SIG-M5 treated with dmso at 0.1 percent for 504 hours (cell line): ENCODE measurements around the gene DGAT2.

ENCODE experiments used
- DNase-seq: peaks from one replicate; lab custom pipeline; 2025; ENCODE audit not compliant: unreplicated experiment; lab: John Stamatoyannopoulos, UW

Gene DGAT2

GRCh38 chr11:75800728-75801361 is 32.3 kb downstream of the DGAT2 start:
- no peak for DNase-seq

- peak; percentile 26 for DNase-seq
Observed at GRCh38 chr11:75801362-75802020, 32.9 kb downstream of the DGAT2 start.

GRCh38 chr11:75802021-75802912 is 33.7 kb downstream of the DGAT2 start:
- DNase-seq: no peak

GRCh38 chr11:75802913-75803820 is 34.6 kb downstream of the DGAT2 start:
- DNase-seq: peak; percentile 69

- DNase-seq: no peak
Observed at GRCh38 chr11:75809111-75809510, 40.5 kb downstream of the DGAT2 start.

GRCh38 chr11:75809991-75810390 is 41.4 kb downstream of the DGAT2 start:
- no peak for DNase-seq

- DNase-seq: peak; percentile 56
Observed at GRCh38 chr11:75810637-75811390, 42.2 kb downstream of the DGAT2 start.

GRCh38 chr11:75811485-75811884 is 42.9 kb downstream of the DGAT2 start:
- DNase-seq: no peak

- DNase-seq: no peak
Observed at GRCh38 chr11:75812542-75813040, 44.0 kb downstream of the DGAT2 start.

- no peak for DNase-seq
Observed at GRCh38 chr11:75813124-75813523, 44.5 kb downstream of the DGAT2 start.

GRCh38 chr11:75813622-75814039 is 45.1 kb downstream of the DGAT2 start:
- no peak for DNase-seq

- peak; percentile 77 for DNase-seq
Observed at GRCh38 chr11:75814363-75814676, 45.7 kb downstream of the DGAT2 start.

- peak; percentile 99 for DNase-seq
Observed at GRCh38 chr11:75814677-75815344, 46.2 kb downstream of the DGAT2 start, which contains the start of gene UVRAG. TSS of gene UVRAG (plus strand) at chr11:75815210. CDS start at chr11:75815408, 198 bp downstream.

- DNase-seq: no peak
Observed at GRCh38 chr11:75815345-75816168, 47.0 kb downstream of the DGAT2 start.

- peak; percentile 50 for DNase-seq
Observed at GRCh38 chr11:75816561-75817239, 48.1 kb downstream of the DGAT2 start.

GRCh38 chr11:75820645-75821044 is 52.1 kb downstream of the DGAT2 start:
- no peak for DNase-seq

- no peak for DNase-seq
Observed at GRCh38 chr11:75821202-75821601, 52.6 kb downstream of the DGAT2 start.

GRCh38 chr11:75822541-75822940 is 54.0 kb downstream of the DGAT2 start:
- no peak for DNase-seq
